ENCODE results near the gene ATP5F1B. TPM values are rescaled to one million over a fixed set of nuclear protein-coding genes. Genes with fewer than 3 reads are reported as not detected.

Gene ATP5F1B
- total and polyA plus RNA-seq, 2 of the 13 experiments (the other 11 are each of a cell fraction or from before 2014, with no cell fraction given) = 1,051 to 1,180 TPM

DNA sequence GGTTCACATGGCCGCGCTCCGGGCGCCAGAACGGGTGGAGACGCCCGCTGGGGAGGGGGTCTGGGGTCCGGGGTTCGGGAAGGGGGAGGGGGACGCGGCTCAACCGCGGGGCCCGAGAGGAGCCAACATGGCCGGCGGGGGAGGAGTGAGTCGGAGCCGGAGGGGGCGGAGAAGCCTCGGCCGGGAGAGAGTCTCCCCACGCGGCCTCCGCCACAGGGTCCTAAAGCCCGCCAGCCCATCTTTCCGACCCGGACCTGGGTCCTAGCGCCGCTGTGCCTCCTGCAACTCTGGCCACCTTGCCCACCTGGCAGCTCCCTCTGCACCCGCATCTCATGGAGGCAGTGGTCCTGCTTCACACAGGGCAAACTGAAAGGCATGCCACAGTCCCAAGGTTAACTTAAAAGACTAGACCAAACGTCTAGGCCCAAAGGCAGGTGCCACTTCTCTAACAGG is 15.6 kb downstream of the ATP5F1B start, which contains the start of gene BAZ2A (continued):
- TF ChIP-seq AHDC1 (CRISPR knock-in tag; IDR thresholded peaks at IDR 0.05; ENCODE audit: borderline replicate concordance) (peak; percentile 39; the same call in 1 of the 2 replicates), ELF4 (CRISPR knock-in tag; IDR thresholded peaks at IDR 0.05; ENCODE audit: borderline replicate concordance) (no peak), ZNF549 (CRISPR knock-in tag; IDR thresholded peaks at IDR 0.05) (no peak), NFATC3 (CRISPR knock-in tag; IDR thresholded peaks at IDR 0.05) (0 out of 2 replicates have a peak, but pooled peaks have one; percentile 18), FOXP4 (CRISPR knock-in tag; IDR thresholded peaks at IDR 0.05) (no peak), MED8 (CRISPR knock-in tag; IDR thresholded peaks at IDR 0.05; ENCODE audit: insufficient replicate concordance) (no peak), CCDC6 (CRISPR knock-in tag; IDR thresholded peaks at IDR 0.05) (no peak), CC2D1A (CRISPR knock-in tag; IDR thresholded peaks at IDR 0.05) (no peak), FOXA3 (CRISPR knock-in tag; IDR thresholded peaks at IDR 0.05) (peak; percentile 57), ZFP41 (CRISPR knock-in tag; IDR thresholded peaks at IDR 0.05; ENCODE audit: borderline replicate concordance) (no peak), SIX4 (CRISPR knock-in tag; IDR thresholded peaks at IDR 0.05) (0 out of 2 replicates have a peak, but pooled peaks have one; percentile 37), KLF11 (CRISPR knock-in tag; IDR thresholded peaks at IDR 0.05) (0 out of 2 replicates have a peak, but pooled peaks have one; percentile 42), ISX (CRISPR knock-in tag; conservative IDR thresholded peaks at IDR 0.05) (no peak), CSRNP2 (CRISPR knock-in tag; conservative IDR thresholded peaks at IDR 0.05; ENCODE audit: low read depth) (no peak), FOXC1 (CRISPR knock-in tag; IDR thresholded peaks at IDR 0.05; ENCODE audit: borderline replicate concordance) (peak; percentile 86; the same call in 1 of the 2 replicates), ZNF234 (CRISPR knock-in tag; conservative IDR thresholded peaks at IDR 0.05) (no peak), CCAR2 (optimal IDR thresholded peaks at IDR 0.05; ENCODE audit: low read depth, low read length) (peak; percentile 52)

Data from HepG2 (cell line).